ENCODE data around the gene FNDC7.
"Not testable (repeated sequence)": the region's sequence is repeated elsewhere in the genome, so short reads cannot be mapped to it uniquely, and the experiment has no call there.

Gene FNDC7, protein sequence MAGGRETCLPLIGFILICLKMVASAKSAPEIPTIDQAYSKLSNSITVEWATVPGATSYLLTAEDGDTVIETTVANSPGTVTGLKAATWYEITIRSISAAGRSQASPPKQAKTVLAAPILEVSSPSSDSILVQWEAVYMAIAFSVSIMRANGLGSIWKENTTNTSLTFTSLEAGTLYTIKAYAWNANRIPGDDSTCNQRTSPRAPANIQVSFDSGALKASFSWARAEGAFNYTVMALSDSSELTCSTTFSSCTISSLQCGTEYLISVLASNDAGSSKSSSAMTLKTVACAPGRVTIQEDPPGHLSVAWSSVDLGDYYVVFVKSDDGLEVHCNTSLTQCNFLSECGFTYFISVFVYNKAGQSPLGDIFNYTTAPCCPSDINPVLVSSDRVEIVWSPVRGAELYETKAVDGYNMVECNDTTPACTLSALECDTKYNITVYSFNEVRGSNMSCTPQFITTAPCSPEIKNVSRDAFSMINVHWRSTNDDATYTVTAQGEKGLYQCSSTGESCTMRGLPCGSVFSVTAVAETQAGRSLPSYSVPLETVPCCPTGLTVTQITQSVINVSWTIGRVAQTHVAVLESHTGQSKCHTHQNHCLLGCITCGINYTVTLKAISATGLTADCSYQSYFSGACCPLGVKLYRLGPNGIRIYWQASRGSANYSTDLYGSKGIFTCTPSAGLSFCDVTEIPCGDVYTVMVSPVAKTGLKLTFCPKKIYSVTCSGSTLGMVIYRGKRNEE
- 0 to 1.3 (median 0.39) reads per million in 9 experiments for total RNA-seq

DNA sequence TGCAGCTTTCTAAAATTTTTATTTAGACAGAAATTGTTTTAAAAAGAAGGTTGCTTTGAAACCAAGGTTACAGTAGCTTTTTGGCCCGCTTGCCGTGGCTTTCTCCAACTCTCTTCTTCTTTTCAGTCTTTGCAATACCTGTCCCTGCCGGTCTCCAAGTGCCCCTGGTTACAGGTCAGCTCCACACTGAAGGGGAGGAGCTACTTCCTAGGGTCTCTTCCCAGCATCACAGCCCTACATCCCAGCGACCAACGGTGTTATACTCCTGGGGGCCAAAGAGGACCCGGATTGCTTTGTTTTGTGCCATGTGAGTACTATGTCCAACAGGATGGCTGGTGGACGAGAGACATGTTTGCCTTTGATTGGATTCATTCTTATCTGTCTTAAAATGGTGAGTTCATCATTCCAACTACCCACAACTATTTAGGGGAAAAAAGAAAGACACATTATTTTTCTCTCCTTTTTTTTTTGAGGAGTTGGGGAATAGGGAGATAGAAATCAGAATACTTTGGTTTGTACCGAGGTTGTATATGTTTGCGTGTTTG lies at the start of gene FNDC7:
Gene FNDC7 (plus strand): TSS at position 303 of the 545 bp plus-strand sequence. CDS start 26 bp downstream, at position 329.
- no peaks in the 10 kb centered on the region for H3K36me3 Mint-ChIP-seq (ENCODE audit: insufficient read depth)
- ATAC-seq (replicated peaks), result no peak
- no peak for DNase-seq

DNA sequence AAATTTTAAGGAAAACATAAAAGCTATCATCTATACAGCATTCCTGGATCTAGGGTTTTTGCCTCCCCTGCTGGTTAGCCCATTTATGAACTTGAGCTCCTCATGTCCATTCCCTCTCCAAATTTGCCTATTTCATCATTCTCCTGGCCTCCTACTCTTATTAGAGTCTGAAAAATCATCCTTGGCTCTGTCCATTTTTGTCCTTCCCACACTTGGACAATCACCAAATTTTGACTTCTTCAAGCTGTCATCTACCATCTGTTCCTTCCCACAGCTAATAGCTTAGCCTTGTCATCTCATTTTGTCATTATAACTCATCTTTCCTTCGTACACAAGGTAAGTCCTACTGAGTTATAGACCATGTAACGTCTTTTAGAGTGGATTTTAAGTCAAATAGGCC lies 49.6 kb upstream of the FNDC7 start:
- H3K4me1 Mint-ChIP-seq (ENCODE audit: low read depth in 2 of 2), result peaks cover 16 to 36% of the 10 kb centered on the region in 2 donors
- no peak for DNase-seq
- H3K4me3 Mint-ChIP-seq, result peak overlapping the region in 1 of 2 donors; percentile 2
- H3K27me3 Mint-ChIP-seq, result no peaks in the 10 kb centered on the region
- no peaks in the 10 kb centered on the region for H3K9me3 Mint-ChIP-seq
- peak overlapping the region in 1 of 2 donors; percentile 44 for H3K27ac Mint-ChIP-seq
- ATAC-seq (replicated peaks), result no peak
- peaks cover 18% of the 10 kb centered on the region for H3K36me3 Mint-ChIP-seq (ENCODE audit: insufficient read depth)

More for the DNA sequence above, at the start of gene FNDC7:
- Mint-ChIP-seq H3K27ac (no peak within 1 kb of the TSS), H3K4me1 (ENCODE audit: low read depth in 2 of 2) (peaks cover 3 to 6% of the 10 kb centered on the region in 2 donors), H3K4me3 (no peak within 1 kb of the TSS), H3K9me3 (no peaks in the 10 kb centered on the region), H3K27me3 (peaks cover 15 to 21% of the 10 kb centered on the region in 2 donors)

DNA sequence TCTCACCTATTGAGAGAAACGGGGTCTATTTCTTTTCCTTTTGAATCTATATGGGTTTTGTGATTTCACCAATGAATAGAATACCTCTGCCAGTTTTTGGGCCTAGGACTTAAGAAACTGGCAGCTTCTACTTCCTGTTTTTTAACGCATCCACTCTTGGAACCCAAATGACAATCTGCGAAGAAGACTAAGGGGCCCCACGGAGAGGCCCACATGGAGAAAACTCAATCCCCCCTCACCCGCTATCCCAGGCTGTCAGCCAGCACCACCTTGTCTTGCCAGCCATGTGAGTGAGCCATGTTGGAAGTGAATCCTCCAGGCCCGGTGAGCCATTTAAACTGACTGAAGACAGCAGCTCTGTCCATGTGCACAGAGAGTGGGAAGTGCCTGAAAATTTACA lies 48.2 kb upstream of the FNDC7 start:
- H3K4me1 Mint-ChIP-seq (ENCODE audit: low read depth in 2 of 2), result peaks cover 15 to 27% of the 10 kb centered on the region in 2 donors
- DNase-seq, result no peak
- H3K9me3 Mint-ChIP-seq, result no peaks in the 10 kb centered on the region
- no peak for ATAC-seq (replicated peaks)
- no peak overlapping the region for H3K27ac Mint-ChIP-seq
- no peak overlapping the region for H3K4me3 Mint-ChIP-seq
- H3K27me3 Mint-ChIP-seq, result no peaks in the 10 kb centered on the region
- peaks cover 18% of the 10 kb centered on the region for H3K36me3 Mint-ChIP-seq (ENCODE audit: insufficient read depth)

DNA sequence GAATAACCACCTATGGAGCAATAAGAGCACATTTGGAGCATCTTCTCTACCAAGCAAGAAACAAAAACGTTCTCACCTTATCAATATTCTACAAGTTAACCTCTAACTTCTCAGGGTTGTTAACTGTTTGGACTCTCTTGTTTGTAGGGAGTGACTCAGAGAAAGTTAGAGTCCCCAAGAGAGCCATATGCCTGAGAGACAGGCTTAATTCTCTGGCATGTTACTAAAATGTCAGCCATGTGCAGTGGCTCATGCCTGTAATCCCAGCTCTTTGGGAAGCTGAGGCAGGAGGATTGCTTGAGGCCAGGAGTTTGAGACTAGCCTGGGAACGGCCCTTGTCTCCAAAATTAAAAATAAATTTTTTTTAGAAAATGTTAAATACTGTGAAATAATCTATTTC lies 47.6 kb upstream of the FNDC7 start:
- Mint-ChIP-seq H3K4me3 (no peak overlapping the region), H3K4me1 (ENCODE audit: low read depth in 2 of 2) (peaks cover 12 to 21% of the 10 kb centered on the region in 2 donors)

DNA sequence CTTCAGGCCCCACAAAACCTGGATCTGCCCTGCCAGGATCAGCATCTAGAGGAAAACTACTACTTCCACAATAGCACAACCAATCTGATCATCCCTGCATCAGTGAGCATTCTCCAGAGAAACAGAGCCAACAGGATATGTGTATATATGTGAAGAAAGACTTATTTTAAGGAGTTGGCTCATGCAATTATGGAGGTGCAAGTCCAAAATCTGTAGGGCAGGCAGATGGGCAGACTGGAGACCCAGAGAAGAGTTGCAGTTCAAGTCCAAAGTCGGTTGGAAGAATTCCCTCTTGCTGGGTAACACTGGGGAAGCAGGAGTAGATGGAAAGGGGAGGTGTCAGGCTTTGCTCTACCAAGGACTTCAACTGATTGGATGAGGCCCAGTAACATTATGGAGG lies 46.9 kb upstream of the FNDC7 start:
- Mint-ChIP-seq H3K9me3 (no peaks in the 10 kb centered on the region), H3K27ac (no peak overlapping the region), H3K36me3 (ENCODE audit: insufficient read depth) (peaks cover 10% of the 10 kb centered on the region), H3K4me1 (ENCODE audit: low read depth in 2 of 2) (peaks cover 8 to 17% of the 10 kb centered on the region in 2 donors), H3K4me3 (no peak overlapping the region), H3K27me3 (no peaks in the 10 kb centered on the region)
- DNase-seq (no peak), ATAC-seq (replicated peaks) (no peak)

More for the DNA sequence above, 47.6 kb upstream of the FNDC7 start:
- Mint-ChIP-seq H3K9me3 (no peaks in the 10 kb centered on the region), H3K27me3 (no peaks in the 10 kb centered on the region), H3K36me3 (ENCODE audit: insufficient read depth) (peaks cover 17% of the 10 kb centered on the region), H3K27ac (no peak overlapping the region)
- no peak for ATAC-seq (replicated peaks)
- no peak for DNase-seq

DNA sequence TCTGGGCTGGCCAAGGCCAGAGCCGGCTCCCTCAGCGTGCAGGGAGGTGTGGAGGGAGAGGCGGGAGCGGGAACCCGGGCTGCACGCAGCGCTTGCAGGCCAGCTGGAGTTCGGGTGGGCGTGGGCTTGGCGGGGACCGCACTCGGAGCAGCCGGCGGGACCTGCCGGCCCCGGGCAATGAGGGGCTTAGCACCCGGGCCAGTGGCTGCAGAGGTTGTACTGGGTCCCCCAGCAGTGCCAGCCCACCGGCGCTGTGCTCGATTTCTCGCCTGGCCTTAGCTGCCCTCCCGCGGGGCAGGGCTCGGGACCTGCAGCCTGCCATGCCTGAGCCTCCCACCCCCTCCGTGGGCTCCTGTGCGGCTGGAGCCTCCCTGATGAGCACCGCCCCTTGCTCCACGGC lies 45.3 kb upstream of the FNDC7 start:
- peaks cover 10 to 22% of the 10 kb centered on the region in 2 donors for H3K4me1 Mint-ChIP-seq (ENCODE audit: low read depth in 2 of 2)
- not testable (repeated sequence) for H3K9me3 Mint-ChIP-seq; H3K36me3 Mint-ChIP-seq (ENCODE audit: insufficient read depth); H3K27ac Mint-ChIP-seq; H3K4me3 Mint-ChIP-seq; ATAC-seq (replicated peaks); DNase-seq
- peaks cover 0 to 12% of the 10 kb centered on the region in 2 donors for H3K27me3 Mint-ChIP-seq

DNA sequence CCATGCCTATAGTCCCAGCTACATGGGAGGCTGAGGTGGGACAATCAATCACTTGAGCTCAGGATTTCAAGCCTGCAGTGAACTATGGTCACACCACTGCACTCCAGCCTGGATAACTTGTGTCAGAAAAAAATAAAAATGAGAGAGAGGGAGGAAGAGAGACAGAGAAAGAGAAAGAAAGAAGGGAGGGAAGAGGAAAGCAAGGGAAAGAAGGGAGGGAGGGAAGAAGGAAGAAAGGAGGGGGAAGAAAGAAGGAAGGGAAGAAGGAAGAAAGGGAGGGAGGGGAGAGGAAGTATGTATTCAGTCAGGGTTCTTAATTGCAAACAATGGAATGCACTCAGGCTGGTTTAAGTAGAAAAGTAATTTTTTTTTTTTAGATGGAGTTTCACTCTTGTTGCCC lies 43.9 kb upstream of the FNDC7 start:
- ATAC-seq (replicated peaks) (no peak), DNase-seq (no peak)
- Mint-ChIP-seq H3K4me1 (ENCODE audit: low read depth in 2 of 2) (peaks cover 10% of the 10 kb centered on the region in 2 donors), H3K36me3 (ENCODE audit: insufficient read depth) (no peaks in the 10 kb centered on the region), H3K27ac (peak overlapping the region; percentile 6 to 15), H3K4me3 (no peak overlapping the region), H3K27me3 (peaks cover 0 to 12% of the 10 kb centered on the region in 2 donors), H3K9me3 (no peaks in the 10 kb centered on the region)

DNA sequence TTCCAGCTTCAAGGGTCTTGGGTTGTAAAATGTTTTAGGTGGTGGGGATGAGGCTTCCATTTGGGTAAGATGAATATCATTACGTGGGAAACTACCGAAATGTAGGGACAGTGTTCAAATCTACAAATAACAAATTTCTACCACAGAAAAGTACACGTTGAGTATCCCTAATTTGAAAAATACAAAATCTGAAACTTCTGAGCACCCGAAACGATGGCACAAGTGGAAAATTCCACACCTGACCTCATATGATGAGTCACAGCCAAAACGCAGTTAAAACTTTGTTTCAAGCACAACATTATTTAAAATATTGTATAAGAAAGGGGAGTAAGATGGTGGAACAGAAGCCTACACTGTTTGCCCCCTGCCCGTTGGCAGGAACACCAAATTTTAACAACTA lies 43.0 kb upstream of the FNDC7 start:
- Mint-ChIP-seq H3K27ac (no peak overlapping the region), H3K4me1 (ENCODE audit: low read depth in 2 of 2) (peaks cover 10% of the 10 kb centered on the region in 2 donors), H3K27me3 (peaks cover 0 to 12% of the 10 kb centered on the region in 2 donors), H3K36me3 (ENCODE audit: insufficient read depth) (no peaks in the 10 kb centered on the region), H3K4me3 (no peak overlapping the region), H3K9me3 (no peaks in the 10 kb centered on the region)
- no peak for DNase-seq
- ATAC-seq (replicated peaks), result no peak

DNA sequence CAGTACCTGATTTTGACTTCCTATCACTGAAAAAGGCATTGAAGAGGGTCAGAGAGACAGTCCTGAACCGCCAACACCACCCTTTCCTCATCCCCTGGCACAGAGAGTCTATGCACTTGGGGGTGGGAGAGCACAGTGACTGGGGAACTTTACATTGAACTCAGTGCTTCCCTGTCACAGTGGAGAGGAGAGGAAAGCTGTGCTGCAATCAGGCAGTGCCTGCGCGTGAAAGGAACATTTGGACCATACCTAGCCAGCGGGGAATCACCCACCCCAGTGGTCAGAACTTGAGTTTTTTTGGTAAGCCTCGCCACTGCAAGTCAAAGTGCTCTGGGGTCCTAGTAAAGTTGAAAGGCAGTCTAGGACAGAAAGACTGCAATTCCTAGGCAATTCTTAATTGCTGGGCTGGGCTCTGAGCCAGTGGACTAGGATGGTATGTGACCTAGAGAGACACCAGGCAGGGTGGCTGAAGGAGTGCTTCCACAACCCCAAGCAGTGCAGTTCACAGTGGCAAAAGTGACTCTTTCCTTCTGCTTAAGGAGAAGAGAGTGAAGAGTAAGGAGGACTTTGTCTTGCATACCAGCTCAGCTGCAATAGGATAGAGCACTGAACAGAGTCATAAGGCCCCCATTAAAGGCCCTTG lies 42.5 kb upstream of the FNDC7 start:
- no peak overlapping the region for H3K4me3 Mint-ChIP-seq
- peaks cover 0 to 12% of the 10 kb centered on the region in 2 donors for H3K27me3 Mint-ChIP-seq

DNA sequence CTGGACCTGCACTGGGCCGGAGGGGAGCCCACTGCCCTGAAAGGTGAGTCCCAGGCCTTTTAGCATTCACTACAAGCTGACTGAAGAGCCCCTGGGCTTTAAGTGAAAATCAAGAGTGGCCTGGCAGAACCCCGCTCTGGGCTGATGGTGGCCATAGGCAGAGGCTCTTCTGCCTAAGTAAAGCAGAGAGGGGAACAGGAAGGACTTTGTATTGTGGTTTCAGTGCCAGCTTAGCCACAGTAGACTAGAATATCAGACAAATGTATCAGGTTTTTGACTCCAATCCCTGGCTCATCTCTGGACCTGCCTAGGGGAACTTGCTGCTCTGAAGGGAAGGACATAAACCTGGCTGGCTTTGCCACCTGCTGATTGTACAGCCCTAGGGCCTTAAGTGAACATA lies 41.6 kb upstream of the FNDC7 start:
- no peaks in the 10 kb centered on the region for H3K36me3 Mint-ChIP-seq (ENCODE audit: insufficient read depth)
- no peaks in the 10 kb centered on the region for H3K9me3 Mint-ChIP-seq
- ATAC-seq (replicated peaks) (peak; percentile 37), DNase-seq (no peak)
- peak overlapping the region; percentile 57 to 65 for H3K27ac Mint-ChIP-seq
- H3K4me3 Mint-ChIP-seq, result no peak overlapping the region
- peaks cover 0 to 12% of the 10 kb centered on the region in 2 donors for H3K27me3 Mint-ChIP-seq
- peaks cover 10% of the 10 kb centered on the region in 2 donors for H3K4me1 Mint-ChIP-seq (ENCODE audit: low read depth in 2 of 2)

More for the DNA sequence above, 42.5 kb upstream of the FNDC7 start:
- H3K9me3 Mint-ChIP-seq, result no peaks in the 10 kb centered on the region
- peak overlapping the region in 1 of 2 donors; percentile 57 for H3K27ac Mint-ChIP-seq
- no peak for DNase-seq
- no peaks in the 10 kb centered on the region for H3K36me3 Mint-ChIP-seq (ENCODE audit: insufficient read depth)
- no peak for ATAC-seq (replicated peaks)
- H3K4me1 Mint-ChIP-seq (ENCODE audit: low read depth in 2 of 2), result peaks cover 10% of the 10 kb centered on the region in 2 donors

DNA sequence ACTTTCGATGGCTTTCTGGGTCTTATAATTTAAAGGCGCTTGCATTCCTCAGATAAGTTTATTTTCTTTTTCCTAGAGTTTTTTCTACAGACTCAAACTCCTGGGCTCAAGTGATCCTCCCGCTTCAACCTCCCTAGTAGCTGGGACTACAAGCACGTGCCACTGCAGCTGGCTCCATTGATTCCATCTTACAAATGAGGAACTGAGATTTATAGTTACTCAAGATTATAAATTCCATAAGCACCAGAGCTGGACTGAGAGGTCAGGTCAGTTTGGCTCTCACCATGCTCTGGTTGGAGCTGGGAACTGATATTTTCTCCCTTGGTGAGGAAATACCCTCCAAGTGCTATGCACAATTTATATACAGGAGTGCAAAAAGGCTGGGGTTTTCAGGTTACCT lies 34.0 kb upstream of the FNDC7 start:
- Mint-ChIP-seq H3K36me3 (ENCODE audit: insufficient read depth) (no peaks in the 10 kb centered on the region), H3K27ac (no peak overlapping the region), H3K9me3 (no peaks in the 10 kb centered on the region), H3K27me3 (no peaks in the 10 kb centered on the region), H3K4me1 (ENCODE audit: low read depth in 2 of 2) (peaks cover 3 to 6% of the 10 kb centered on the region in 2 donors), H3K4me3 (no peak overlapping the region)
- ATAC-seq (replicated peaks) (no peak), DNase-seq (no peak)

DNA sequence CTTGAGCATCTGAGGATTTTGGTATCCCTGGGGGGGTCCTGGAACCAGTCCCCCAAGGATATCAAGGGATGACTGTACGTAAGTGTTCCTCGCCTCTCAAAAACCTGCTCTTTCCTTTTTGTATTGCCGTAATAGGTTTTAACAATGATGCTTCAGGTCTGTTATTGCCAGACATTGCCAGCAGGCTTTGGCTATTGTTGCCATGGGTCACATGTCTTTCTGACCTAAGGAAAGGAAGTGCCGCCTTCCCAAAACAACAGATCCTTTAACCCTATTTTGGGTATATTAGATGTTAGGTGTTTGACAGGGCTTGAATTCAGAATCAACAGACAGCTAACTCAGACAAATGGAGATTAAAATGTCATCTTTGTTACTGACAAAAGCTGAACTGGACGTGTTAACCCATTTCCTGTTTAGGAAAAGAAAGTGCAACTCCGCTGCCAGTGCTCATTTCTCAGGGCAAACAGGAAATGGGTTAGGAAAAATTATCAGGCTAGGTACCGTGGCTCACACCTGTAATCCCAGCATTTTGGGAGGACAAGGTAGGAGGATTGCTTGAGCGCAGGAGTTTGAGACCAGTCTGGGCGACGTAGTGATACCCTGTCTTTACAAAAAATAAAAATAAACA lies 33.0 kb upstream of the FNDC7 start:
- Mint-ChIP-seq H3K4me1 (ENCODE audit: low read depth in 2 of 2) (peaks cover 3 to 6% of the 10 kb centered on the region in 2 donors), H3K9me3 (no peaks in the 10 kb centered on the region), H3K36me3 (ENCODE audit: insufficient read depth) (no peaks in the 10 kb centered on the region), H3K4me3 (peak overlapping the region; percentile 27 to 49), H3K27me3 (no peaks in the 10 kb centered on the region), H3K27ac (peak overlapping the region in 1 of 2 donors; percentile 41)
- no peak for ATAC-seq (replicated peaks)
- no peak for DNase-seq

DNA sequence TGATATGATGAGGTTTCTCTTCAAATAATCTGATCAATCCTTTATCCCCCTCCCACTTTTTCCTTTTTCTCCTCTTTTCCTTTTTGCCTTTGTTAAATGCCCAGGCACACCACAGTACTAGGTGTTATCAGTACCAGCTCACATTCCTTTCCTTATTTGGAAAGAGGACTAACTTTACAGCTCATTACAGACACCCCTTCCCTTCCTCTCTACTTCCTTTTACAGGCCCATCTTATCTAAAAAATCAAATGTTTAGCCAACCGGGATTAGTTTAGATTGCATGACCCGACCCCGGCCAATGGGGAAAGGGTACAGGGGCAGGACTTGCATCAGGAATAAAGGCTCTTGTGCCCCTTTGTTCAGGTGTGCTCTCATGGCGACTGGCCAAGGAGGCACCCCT lies 31.0 kb upstream of the FNDC7 start:
- not testable (repeated sequence) for H3K9me3 Mint-ChIP-seq; H3K36me3 Mint-ChIP-seq (ENCODE audit: insufficient read depth); H3K4me1 Mint-ChIP-seq (ENCODE audit: low read depth in 2 of 2); DNase-seq; ATAC-seq (replicated peaks); H3K27me3 Mint-ChIP-seq; H3K27ac Mint-ChIP-seq; H3K4me3 Mint-ChIP-seq
